Glutamatergic neuron (in vitro differentiated cells): ENCODE measurements around the gene C2CD2. TPM values are rescaled to one million over a fixed set of nuclear protein-coding genes. Genes with fewer than 3 reads are reported as not detected.
"Not testable (repeated sequence)": the region's sequence is repeated elsewhere in the genome, so short reads cannot be mapped to it uniquely, and the experiment has no call there.

Experiments used
- DNase-seq: peaks from one replicate; pipeline ENCODE4 v3.0.0; 2022
- H3K27ac Mint-ChIP-seq: one replicate; pipeline ENCODE4 v1.8.0; 2020; ENCODE audit warnings: mild to moderate bottlenecking, mixed read lengths, inconsistent platforms; ENCODE audit not compliant: unreplicated experiment
- H3K27me3 Mint-ChIP-seq: one replicate; pipeline ENCODE4 v1.8.0; 2020; ENCODE audit warnings: mild to moderate bottlenecking, moderate library complexity, mixed read lengths, inconsistent platforms; ENCODE audit not compliant: unreplicated experiment
- H3K36me3 Mint-ChIP-seq: one replicate; pipeline ENCODE4 v1.8.0; 2020; ENCODE audit warnings: mild to moderate bottlenecking, mixed read lengths, inconsistent platforms; ENCODE audit not compliant: unreplicated experiment
- H3K4me1 Mint-ChIP-seq: one replicate; pipeline ENCODE4 v1.8.0; 2020; ENCODE audit warnings: mild to moderate bottlenecking, low read depth, mixed read lengths, inconsistent platforms; ENCODE audit not compliant: unreplicated experiment
- H3K4me3 Mint-ChIP-seq: one replicate; pipeline ENCODE4 v1.8.0; 2020; ENCODE audit warnings: mild to moderate bottlenecking, mixed read lengths, inconsistent platforms; ENCODE audit not compliant: unreplicated experiment
- H3K9me3 Mint-ChIP-seq: one replicate; pipeline ENCODE4 v1.8.0; 2020; ENCODE audit warnings: mild to moderate bottlenecking, moderate library complexity, mixed read lengths, inconsistent platforms; ENCODE audit not compliant: unreplicated experiment
- CTCF ChIP-seq: fragments of 200-600 bp; sonication (generic); IDR thresholded peaks from one replicate; pipeline ENCODE4 v1.5.0; 2021; ENCODE audit not compliant: partially characterized antibody, unreplicated experiment
- total RNA-seq: library from RNA; stranded (reverse); fragmentation: NEBNext Ultra II Directional; extraction: Animal tissue kit (Norgen Biotek cat#: 25700); gene quantifications from one replicate; pipeline ENCODE4 v1.2.1, GENCODE V29; 2021; ENCODE audit not compliant: unreplicated experiment

Gene C2CD2
- total RNA-seq, 1 donor from 2014 or later, result 0.78 TPM

GRCh38 chr21:41950941-41951351 lies 2.9 kb downstream of the C2CD2 start:
- Mint-ChIP-seq H3K4me1 (peaks cover 5% of the 10 kb centered on the region), H3K9me3 (peaks cover 12% of the 10 kb centered on the region), H3K4me3 (no peak overlapping the region), H3K36me3 (no peaks in the 10 kb centered on the region), H3K27ac (no peak overlapping the region), H3K27me3 (peaks cover 13% of the 10 kb centered on the region)
- DNase-seq, result no peak
- no peak for TF ChIP-seq CTCF

- H3K27ac Mint-ChIP-seq, H3K4me1 Mint-ChIP-seq, DNase-seq, H3K9me3 Mint-ChIP-seq, H3K4me3 Mint-ChIP-seq, H3K36me3 Mint-ChIP-seq: not testable (repeated sequence)
- peaks cover 12% of the 10 kb centered on the region for H3K27me3 Mint-ChIP-seq
Observed at GRCh38 chr21:41949631-41950030, 4.2 kb downstream of the C2CD2 start.

- Mint-ChIP-seq H3K27me3 (peaks cover 9% of the 10 kb centered on the region), H3K36me3 (peaks cover 8% of the 10 kb centered on the region)
- DNase-seq, result no peak
Observed at GRCh38 chr21:41948901-41949300, 4.9 kb downstream of the C2CD2 start.

GRCh38 chr21:41948078-41948895 lies 5.5 kb downstream of the C2CD2 start:
- Mint-ChIP-seq H3K27me3 (peaks cover 9% of the 10 kb centered on the region), H3K27ac (no peak overlapping the region), H3K36me3 (peaks cover 8% of the 10 kb centered on the region), H3K9me3 (peaks cover 4% of the 10 kb centered on the region), H3K4me3 (no peak overlapping the region), H3K4me1 (no peaks in the 10 kb centered on the region)
- no peak for TF ChIP-seq CTCF
- DNase-seq, result no peak

More at GRCh38 chr21:41948901-41949300, 4.9 kb downstream of the C2CD2 start:
- H3K4me1 Mint-ChIP-seq, result no peaks in the 10 kb centered on the region
- no peak for TF ChIP-seq CTCF
- H3K4me3 Mint-ChIP-seq, result no peak overlapping the region
- H3K27ac Mint-ChIP-seq, result no peak overlapping the region
- H3K9me3 Mint-ChIP-seq, result peaks cover 4% of the 10 kb centered on the region

- H3K36me3 Mint-ChIP-seq, result peaks cover 8% of the 10 kb centered on the region
- H3K27me3 Mint-ChIP-seq, result peaks cover 2% of the 10 kb centered on the region
- no peaks in the 10 kb centered on the region for H3K4me1 Mint-ChIP-seq
- H3K27ac Mint-ChIP-seq, result no peak overlapping the region
- no peak for DNase-seq
- TF ChIP-seq CTCF, result no peak
- no peaks in the 10 kb centered on the region for H3K9me3 Mint-ChIP-seq
- no peak overlapping the region for H3K4me3 Mint-ChIP-seq
Observed at GRCh38 chr21:41945982-41946381, 7.8 kb downstream of the C2CD2 start.
